ENCODE data around the gene EPN2.

The EPN2 gene

DNA sequence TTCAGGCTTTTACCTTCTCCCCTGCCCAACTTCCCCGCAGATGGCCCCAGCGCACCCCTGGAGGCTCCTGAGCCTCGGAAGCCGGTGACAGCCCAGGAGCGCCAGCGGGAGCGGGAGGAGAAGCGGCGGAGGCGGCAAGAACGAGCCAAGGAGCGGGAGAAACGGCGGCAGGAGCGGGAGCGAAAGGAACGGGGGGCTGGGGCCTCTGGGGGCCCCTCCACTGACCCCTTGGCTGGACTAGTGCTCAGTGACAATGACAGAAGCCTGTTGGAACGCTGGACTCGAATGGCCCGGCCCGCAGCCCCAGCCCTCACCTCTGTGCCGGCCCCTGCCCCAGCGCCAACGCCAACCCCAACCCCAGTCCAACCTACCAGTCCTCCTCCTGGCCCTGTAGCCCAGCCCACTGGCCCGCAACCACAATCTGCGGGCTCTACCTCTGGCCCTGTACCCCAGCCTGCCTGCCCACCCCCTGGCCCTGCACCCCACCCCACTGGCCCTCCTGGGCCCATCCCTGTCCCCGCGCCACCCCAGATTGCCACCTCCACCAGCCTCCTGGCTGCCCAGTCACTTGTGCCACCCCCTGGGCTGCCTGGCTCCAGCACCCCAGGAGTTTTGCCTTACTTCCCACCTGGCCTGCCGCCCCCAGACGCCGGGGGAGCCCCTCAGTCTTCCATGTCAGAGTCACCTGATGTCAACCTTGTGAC, 144.7 kb downstream of the EPN2 start:
- DNase-seq (ENCODE audit: low read depth, low spot score): no peak

- DNase-seq (ENCODE audit: low read depth, low spot score): no peak
Measured at GRCh38 chr17:19382531-19383444, 145.6 kb downstream of the EPN2 start.

- no peak for DNase-seq (ENCODE audit: low read depth, low spot score)
Measured at GRCh38 chr17:19383681-19384470, 146.7 kb downstream of the EPN2 start.

DNA sequence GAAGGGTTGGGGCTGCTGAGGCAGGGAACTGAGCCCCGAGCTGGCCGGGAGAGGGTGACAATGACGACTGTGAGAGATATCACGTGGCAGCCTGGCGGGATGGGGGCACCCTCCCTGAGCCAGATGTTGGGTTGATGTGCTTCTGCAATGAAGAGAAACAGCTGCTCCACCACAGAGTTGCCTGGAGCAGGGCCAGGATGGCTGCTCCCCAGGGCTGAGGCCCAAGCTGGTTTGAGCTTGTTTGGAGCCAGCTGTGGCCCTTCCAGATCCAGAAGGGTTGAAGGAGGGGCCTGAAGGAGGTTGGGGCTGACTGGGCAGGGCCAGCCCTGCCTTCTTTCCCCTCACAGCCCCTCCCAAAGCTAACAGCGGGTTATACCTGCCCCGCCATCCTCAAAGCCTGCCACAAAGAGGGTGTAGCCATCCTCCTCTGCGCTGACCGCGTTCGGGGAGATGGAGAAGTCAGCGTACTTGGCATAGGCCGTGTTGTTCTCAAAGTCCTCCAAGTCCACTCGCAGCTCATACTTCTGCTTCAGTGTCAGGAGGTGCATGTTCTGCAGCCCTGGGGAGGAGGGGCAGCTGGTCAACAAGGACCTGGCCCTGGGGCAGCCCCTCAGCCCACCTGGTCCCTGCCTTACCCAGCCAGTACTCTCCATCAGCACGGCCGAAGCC, 147.7 kb downstream of the EPN2 start:
- no peak for DNase-seq (ENCODE audit: low read depth, low spot score)

DNA sequence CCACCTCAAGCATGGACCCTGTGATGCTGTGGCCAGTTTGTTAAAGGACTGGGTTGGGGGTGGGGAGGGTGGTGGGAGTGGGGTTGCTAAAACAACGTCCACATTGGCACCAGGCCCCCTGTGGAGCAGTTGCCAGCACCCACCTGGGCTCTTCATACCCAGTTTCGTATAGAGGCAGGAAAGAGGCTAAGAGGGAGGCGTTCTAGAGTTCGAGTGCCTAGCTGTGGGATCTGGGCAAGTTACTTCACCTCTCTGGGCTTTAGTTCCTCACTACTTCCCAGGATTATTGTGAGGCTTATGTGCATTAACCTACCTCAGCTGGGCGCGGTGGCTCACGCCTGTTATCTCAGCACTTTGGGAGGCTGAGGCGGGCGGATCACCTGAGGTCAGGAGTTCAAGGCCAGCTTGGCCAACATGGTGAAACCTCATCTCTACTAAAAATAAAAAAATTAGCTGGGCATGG, 148.4 kb downstream of the EPN2 start:
- no peak for DNase-seq (ENCODE audit: low read depth, low spot score)
